A549 (cell line): ENCODE data around the gene TIGD3.

Experiments used
- MAZ ChIP-seq: fragments of 150-350 bp; IDR thresholded peaks from 2 replicates; pipeline ENCODE4 v1.6.1; 2014; ENCODE audit warnings: antibody characterized with exemption, low read depth, low read length, borderline replicate concordance
- POLR2A ChIP-seq: IDR thresholded peaks from 2 replicates; pipeline ENCODE4 v1.6.1; 2012; ENCODE audit warnings: mild to moderate bottlenecking, low read length
- TF ChIP-seq, protein P1 (sequence below): IDR thresholded peaks from 2 replicates; pipeline ENCODE4 v1.6.1; 2012

GRCh38 chr11:65388731-65389130 lies 34.2 kb downstream of the TIGD3 start:
- TF ChIP-seq, protein P1, sequence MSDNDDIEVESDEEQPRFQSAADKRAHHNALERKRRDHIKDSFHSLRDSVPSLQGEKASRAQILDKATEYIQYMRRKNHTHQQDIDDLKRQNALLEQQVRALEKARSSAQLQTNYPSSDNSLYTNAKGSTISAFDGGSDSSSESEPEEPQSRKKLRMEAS = no peak
- TF ChIP-seq MAZ (no peak), POLR2A (no peak)
